Skin epidermis (tissue), 12 donors: ENCODE measurements around the gene GZMM.
A peak's percentile ranks its signal among the peaks of the same experiment; 100 is the strongest.

Experiments used
- H3K27ac ChIP-seq, 21 experiments: fragments of 200-600 bp; sonication (generic) in 11 of 21; one replicate each; pipeline ENCODE4 v1.5.0; 2020; ENCODE audit warnings: mild to moderate bottlenecking in 3 of 21, inconsistent platforms in 2 of 21, moderate library complexity in 2 of 21
- H3K4me3 ChIP-seq, 7 experiments: fragments of 200-600 bp; sonication (generic) in 2 of 7; one replicate each; pipeline ENCODE4 v1.5.0; 2020; ENCODE audit warnings: inconsistent platforms in 2 of 7, mild to moderate bottlenecking in 2 of 7, moderate library complexity in 1 of 7

Gene GZMM

DNA sequence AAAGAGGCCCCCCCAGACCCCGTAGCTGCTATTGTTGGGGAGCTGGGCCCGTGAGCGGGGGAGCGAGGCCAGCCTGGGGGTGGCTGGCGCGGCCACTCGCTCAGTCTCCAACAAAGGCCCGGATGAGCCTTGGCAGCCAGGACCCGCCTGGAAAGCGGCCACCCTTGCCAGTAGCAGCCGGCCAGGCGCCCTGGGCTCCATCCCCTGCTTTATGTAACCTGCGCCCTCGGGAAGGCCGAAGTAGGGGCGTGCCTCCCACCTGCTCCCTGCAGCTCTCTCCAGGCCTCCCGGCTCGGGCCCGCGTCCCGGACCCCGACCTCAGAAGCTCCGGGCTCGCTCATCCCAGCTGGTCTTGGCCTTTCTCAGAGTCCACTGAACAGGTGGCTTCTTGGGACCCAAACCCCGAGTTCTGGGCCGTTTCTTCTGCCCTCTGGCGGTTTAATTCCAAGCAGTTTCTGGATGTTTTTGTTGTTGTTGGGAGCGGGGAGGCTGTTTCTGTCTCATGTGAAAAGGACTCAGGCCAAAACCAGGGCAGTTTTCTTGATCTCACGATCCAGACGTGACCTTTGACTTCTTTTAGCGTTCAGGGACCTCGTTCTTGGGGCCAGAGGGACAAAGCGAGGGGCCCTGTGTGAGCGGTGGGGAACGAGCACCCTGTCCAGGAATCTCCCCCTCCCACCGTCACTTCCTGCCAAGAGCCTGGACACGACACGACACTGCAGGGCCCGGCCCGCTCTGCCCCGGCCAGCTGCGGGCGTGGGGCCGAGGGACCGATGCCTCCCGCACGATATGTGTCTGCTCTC lies 11.1 kb upstream of the GZMM start:
- peak overlapping the region; percentile 42 to 99 (median 89) for H3K27ac ChIP-seq
- peak overlapping the region; percentile 69 to 99 (median 96) for H3K4me3 ChIP-seq

DNA sequence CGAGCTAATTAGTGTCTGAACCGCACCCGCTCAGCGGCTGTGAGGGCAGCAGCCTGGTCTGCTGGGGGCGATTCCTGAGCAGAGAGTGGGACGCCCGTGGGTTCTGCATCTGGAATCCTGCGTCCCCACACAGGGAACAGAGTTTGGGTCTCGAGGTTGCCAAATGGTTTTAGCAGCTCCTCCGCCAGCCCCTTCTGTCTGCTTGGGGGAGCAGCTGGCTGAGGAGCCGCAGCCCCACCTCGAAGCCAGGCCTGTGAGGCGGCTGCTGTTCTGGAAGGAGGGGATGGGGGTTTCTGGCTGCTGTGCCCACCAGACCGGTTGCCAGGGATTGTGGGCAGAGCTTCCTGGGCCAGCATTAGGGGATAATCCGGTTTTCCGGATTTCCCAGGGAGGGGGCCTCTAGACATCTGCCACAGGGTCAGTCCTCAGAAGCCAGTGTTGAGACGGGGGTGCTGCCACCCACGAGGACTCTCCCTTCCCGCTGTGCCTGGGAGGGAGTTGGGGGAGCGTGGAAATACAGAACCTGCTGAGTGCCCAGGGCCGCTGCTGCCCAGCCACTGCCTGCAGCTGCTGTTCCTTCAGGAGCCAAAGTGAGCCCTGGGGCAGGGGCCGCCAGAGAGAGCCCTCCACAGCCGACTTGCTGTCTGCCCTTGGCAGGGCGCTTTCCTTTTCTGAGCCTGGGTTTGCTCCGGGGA lies 10.3 kb upstream of the GZMM start:
- Histone ChIP-seq H3K27ac (peak overlapping the region in 20 of 21 experiments; percentile 60 to 99 (median 90)), H3K4me3 (peak overlapping the region; percentile 69 to 99 (median 96))

DNA sequence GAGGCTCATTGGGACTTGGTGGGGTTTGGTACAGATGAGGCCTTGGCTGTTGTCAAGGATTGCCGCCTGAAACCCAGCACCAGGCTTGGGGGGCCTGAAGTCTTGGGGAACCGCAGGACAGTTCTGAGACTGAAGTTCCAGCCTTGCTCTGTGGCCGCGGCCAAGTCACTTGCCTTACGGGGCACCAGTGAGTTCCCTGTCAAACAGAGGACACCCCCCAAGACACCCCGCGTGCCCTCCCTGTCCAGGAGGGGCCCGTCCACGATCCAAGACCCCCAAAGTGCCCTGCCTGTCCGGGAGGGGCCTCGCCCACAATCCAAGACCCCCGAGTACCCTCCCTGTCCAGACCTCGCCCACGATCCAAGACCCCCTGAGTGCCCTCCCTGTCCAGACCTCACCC lies 9.8 kb upstream of the GZMM start:
- peak overlapping the region in 9 of 21 experiments; percentile 78 to 99 (median 93) for H3K27ac ChIP-seq
- H3K4me3 ChIP-seq: peak overlapping the region in 1 of 7 experiments; percentile 99

DNA sequence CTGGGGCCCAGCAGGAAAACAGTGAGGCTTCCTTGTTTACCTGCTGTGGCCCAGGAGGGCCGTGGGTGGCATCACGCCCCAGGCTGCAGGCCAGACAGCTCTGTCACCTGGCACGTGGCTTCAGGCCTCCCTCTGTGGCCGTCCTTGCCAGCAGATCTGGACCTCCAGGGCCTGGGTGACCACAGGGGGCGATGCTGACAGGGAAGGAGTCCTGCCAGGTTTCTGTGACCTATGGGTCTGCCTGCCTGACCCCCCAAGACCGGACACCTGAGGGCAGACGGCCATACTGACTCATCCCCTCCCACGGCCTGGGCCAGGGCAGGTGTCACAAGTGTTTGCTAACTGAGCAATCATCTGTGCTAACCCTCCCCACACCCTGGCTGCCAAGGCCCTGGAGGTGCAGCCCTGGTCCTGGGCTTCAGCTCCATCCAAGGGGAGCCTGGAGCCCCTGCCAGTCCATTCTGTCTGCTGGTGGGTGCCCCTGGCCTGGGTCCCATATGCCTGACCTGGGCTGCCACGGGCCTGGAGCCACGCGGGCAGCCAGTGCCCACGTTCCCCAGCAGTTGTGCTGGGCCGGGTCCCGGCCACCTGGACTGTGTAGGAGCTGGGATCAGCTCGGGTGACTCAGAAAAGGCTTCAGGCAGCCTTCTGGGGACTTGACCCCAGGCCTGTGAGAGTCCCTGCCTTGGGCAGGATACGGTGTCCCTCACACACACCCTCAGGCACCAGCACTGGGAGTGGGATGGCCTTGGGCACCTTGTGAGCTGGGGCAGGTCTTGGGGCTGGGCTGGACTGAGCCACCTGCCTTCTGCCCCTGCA lies 8.6 kb upstream of the GZMM start:
- peak overlapping the region in 6 of 21 experiments; percentile 4 to 50 (median 16) for H3K27ac ChIP-seq
- H3K4me3 ChIP-seq: no peak overlapping the region

DNA sequence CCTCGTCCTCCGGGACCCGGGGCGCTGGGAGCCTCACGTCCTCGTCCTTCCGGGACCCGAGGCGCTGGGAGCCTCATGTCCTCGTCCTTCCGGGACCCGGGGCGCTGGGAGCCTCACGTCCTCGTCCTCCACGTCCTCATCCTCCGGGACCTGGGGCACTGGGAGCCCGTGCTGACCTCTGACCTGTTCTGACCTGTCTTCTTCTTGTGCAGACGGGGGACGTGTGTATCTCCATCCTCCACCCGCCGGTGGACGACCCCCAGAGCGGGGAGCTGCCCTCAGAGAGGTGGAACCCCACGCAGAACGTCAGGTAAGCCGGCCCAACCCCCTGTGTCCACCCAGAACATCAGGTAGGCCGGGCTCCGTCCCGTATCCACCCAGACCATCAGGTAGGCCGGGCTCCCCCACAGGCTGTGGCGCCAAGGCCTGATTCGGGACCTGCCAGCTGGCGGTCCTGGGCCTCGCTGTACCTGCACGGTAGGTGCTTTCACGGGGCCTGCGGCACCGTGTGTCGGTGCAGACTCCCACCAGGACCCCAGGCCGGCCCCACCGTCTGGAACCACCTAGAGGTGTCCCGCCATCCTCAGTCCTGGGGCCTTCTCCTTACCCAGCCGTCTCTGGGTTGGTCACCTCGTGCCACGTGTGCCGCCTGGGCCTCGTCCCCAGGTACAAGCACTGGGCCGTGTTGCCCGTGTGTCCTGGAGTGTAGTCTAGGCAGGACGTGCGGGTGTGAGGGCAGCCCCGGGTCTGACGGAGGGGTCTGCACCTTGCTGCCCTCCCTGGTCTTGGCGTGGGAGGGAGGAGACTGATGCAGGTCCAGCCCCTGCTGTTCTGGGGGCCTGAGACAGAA lies 7.6 kb upstream of the GZMM start:
- H3K4me3 ChIP-seq: no peak overlapping the region
- no peak overlapping the region for H3K27ac ChIP-seq

DNA sequence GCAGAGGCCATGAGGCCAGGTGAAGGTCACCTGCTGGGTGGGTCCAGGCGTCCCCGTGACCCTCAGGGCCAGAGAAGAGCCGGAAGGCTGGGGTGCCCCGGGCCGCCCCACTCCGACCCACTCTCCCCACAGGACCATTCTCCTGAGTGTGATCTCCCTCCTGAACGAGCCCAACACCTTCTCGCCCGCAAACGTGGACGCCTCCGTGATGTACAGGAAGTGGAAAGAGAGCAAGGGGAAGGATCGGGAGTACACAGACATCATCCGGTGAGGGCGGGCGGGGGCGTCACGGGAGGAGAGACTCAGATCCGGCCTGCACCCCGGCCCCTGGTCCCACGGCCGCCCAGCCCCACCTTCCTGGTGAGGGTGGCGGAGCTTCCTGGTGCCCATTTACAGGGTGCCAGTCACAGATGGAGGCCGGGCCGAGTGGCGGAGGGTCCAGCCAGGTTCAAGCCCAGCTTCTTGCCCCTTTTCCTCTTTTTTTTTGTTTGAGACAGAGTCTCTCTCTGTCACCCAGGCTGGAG lies 6.9 kb upstream of the GZMM start:
- Histone ChIP-seq H3K27ac (no peak overlapping the region), H3K4me3 (no peak overlapping the region)

DNA sequence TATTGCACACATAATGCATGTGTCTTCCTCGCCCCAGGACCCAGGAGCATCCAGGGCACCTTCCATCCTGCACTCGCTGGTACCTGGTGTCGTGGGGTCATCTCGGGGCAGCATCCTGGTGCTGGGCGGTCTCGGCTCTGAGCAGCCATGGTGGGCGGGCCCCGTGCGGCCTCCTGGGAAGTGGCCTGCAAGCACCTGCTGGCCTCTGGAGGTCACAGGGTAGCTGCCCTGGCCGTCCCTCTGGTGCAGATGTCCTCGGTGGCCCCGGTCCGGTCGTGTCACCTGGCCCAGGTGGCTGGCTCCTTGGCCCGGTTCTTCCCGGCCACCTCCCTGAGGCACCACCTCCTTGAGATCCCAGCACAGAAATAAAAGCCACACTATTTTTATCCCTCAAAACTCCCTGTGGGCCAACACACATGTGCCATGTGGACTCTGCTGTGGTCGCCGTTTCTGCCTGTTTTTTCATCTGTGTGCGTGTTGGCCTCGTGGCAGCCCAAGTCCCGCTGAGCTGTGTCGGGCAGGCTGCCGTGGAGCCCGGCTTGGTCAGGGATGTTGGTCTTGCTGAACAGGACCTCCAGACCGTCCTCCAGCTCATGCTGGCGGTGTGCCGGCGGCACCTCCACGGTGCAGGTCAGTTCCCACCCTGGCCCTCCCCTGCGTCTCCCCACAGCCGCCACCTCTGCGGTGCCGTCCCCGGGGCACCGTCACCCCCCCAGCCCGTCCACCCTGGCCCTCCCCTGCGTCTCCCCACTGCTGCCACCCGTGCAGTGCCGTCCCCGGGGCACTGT lies 5.0 kb upstream of the GZMM start:
- no peak overlapping the region for H3K4me3 ChIP-seq
- no peak overlapping the region for H3K27ac ChIP-seq

DNA sequence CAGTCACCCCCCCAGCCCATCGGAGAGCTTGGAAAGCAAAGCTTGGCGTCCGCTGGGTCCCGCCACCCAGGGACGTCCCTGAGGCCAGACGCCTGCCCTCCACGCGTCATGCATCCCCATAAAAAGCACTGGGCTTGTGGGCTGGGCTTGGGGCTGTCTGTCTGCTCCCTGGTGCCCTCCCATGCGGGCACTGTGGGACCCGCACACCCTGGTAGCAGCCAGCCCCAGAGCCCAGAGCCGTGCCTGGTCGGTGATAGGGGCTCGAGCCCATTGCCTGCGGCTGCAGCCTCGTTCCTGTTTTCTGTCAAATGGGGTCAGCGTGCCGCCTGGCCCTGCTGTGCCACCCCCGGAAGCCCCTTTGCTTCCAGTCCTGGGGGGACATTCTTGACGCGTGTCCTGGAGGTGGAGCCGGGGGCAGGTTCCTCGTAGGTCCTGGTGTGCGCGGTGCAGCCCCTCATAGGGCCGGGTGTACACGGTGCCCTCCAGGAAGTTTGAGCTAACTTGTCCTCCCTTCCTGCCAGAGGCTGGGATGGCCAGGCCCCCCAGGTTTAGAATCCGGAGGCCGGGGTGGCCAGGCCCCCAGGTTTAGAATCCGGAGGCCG lies 4.3 kb upstream of the GZMM start:
- Histone ChIP-seq H3K4me3 (no peak overlapping the region), H3K27ac (no peak overlapping the region)

DNA sequence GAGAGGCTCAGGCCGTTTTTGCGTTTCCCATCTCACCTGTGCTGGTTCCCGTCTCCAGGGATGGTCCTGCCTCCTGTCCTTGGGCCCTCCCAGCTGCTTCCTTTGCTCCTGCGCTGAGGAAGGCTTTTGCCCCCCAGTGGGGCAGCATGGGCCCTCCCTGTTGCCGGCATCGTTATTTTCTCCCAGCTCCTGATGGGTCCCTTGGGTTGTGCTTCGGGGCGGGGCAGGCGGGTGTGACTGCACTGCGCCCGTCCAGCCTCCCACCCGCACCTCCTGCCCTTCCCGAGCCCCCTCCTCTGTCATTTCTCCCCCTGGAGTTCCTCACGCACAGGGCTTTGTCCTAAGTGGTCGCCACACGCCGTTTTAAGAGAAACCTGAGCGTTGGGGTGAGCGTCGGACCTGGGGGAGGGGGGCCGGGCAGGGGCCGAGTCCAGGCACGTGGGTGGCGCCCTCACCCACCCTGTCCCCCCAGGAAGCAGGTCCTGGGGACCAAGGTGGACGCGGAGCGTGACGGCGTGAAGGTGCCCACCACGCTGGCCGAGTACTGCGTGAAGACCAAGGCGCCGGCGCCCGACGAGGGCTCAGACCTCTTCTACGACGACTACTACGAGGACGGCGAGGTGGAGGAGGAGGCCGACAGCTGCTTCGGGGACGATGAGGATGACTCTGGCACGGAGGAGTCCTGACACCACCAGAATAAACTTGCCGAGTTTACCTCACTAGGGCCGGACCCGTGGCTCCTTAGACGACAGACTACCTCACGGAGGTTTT lies 2.8 kb upstream of the GZMM start:
- no peak overlapping the region for H3K27ac ChIP-seq
- H3K4me3 ChIP-seq: no peak overlapping the region

DNA sequence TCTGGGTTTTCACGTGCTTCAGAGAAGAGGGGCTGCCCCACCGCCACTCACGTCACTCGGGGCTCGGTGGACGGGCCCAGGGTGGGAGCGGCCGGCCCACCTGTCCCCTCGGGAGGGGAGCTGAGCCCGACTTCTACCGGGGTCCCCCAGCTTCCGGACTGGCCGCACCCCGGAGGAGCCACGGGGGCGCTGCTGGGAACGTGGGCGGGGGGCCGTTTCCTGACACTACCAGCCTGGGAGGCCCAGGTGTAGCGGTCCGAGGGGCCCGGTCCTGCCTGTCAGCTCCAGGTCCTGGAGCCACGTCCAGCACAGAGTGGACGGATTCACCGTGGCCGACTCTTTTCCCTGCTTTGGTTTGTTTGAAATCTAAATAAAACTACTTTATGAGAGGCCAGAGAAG lies 2.2 kb upstream of the GZMM start:
- Histone ChIP-seq H3K27ac (no peak overlapping the region), H3K4me3 (no peak overlapping the region)

DNA sequence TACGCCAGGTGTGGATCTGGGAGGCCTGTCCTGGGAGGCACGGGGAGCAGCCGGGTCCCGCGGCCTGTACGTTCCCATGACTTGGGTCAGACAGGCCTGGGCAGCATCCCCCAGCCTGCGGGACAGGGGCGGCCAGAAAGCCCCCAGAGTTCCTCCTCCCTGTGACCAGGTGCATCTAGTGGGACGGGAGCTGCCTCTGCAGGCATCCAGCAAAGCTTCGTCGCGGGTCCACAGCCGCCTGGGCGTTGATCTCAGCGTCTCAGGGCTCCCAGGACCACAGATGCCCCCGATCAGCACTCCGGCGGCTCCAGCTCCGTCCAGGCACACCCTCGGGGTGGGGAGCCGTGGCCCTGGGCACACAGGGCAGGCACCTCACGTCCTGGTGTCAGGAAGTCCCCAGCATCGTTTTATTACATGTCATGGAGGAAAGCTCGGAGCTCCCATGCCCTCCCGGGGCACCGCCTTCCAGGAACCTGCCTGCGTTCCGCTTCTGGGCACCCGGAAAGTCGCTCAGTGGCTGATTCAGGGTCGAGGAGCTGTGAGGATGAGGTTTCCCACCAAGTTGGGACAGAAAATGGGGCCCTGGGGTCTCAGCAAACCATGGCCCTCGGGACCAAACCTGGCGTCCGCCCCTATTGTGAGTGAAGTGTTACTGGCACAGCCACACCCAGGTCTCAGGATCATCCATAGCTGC lies 1.5 kb upstream of the GZMM start:
- Histone ChIP-seq H3K27ac (no peak overlapping the region), H3K4me3 (no peak overlapping the region)

DNA sequence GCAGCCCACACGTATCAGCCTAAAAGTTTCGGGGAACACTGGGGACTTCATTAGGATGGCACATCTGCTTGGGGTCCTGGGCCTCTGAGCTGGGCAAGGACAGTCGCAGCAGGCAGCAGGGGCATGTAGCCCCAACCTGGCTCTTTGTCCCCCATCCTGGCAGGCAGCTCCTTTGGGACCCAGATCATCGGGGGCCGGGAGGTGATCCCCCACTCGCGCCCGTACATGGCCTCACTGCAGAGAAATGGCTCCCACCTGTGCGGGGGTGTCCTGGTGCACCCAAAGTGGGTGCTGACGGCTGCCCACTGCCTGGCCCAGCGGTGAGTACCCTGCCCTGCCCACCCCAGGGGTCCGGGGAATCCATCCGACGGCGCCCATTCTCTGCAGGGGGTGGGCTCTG lies 3.3 kb downstream of the GZMM start:
- H3K4me3 ChIP-seq: no peak overlapping the region
- H3K27ac ChIP-seq: no peak overlapping the region

DNA sequence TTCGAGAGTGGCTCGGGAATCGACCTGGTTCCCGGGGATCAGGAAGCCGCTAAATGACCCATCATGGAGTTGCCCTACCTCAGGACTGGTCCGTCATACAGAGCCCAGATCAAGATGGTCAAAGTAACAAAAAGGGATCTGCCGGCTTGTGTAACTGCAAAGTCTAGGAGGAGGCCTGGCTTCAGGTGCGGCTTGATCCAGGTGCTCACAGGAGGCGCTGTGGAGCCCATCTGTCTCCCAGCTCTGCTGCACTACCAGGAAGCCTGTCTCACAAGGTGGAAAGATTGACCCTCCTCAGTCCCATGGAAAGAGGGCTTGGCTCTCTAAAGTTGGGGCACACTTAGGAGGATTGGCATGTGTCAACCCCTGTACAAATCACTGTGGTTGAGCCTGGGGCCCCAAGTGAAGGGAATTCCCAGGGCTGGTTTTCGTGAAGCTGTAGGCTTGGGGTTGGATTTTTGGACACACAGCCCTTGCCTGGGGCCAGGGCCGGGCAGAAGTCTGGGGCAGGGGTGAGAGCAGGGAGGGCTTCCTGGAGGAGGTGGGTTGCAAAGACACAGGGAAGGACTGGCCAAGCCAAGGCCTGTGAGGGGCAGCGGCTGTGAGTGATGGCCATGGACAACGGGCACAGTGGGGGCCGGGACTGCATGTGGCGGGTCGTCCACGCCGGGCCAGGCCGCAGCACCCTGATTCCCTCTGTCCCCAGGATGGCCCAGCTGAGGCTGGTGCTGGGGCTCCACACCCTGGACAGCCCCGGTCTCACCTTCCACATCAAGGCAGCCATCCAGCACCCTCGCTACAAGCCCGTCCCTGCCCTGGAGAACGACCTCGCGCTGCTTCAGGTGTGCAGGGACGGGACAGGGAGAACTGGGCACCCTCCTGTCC lies 4.2 kb downstream of the GZMM start:
- Histone ChIP-seq H3K4me3 (no peak overlapping the region), H3K27ac (no peak overlapping the region)

DNA sequence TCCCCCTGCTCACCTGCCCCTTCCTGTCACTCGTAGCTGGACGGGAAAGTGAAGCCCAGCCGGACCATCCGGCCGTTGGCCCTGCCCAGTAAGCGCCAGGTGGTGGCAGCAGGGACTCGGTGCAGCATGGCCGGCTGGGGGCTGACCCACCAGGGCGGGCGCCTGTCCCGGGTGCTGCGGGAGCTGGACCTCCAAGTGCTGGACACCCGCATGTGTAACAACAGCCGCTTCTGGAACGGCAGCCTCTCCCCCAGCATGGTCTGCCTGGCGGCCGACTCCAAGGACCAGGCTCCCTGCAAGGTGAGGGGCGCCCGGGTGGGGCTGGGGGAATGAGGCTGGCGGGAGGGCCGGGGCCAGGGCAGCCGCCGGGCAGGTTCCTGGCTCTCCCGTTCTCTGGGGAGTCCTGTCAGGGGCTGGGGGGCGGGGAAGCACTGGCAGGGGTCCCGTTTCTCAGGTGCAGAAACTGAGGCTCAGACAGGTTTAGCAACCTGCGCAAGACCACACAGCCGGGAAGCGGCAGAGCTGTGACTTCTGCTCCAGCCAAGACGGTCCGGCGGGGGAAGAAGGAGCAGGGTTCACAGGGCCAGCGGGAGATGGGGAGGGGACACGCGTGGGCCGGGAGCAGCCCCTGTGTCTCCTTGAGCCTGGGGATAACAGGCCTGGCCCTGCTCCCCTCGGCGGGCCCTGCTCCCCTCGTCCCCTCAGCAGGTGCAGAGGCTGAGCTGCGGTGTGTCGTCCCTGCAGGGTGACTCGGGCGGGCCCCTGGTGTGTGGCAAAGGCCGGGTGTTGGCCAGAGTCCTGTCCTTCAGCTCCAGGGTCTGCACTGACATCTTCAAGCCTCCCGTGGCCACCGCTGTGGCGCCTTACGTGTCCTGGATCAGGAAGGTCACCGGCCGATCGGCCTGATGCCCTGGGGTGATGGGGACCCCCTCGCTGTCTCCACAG lies 5.3 kb downstream of the GZMM start:
- H3K4me3 ChIP-seq: no peak overlapping the region
- H3K27ac ChIP-seq: no peak overlapping the region

DNA sequence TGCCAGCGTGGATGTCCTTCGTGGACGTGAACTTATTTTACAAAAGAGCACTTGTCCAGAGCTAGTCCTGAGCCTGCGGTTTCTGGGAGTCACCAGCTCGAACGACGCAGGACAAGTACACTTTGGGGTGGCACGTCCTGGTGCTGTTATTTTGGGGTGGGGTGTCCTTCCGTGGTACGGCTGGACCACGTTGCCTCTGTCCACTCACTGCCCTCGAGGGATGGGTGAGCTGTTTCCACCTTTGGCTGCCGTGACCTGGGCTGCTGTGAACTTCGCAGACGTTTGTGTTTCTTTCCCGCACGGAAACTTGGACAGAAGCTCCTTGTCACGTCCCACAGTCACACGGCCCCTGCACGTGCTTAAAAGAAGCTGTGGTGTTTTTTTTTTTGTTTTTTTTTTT lies 11.0 kb downstream of the GZMM start:
- H3K27ac ChIP-seq: no peak overlapping the region
- no peak overlapping the region for H3K4me3 ChIP-seq
